ENCODE measurements around the gene MGAT5.

MGAT5 gene

DNA sequence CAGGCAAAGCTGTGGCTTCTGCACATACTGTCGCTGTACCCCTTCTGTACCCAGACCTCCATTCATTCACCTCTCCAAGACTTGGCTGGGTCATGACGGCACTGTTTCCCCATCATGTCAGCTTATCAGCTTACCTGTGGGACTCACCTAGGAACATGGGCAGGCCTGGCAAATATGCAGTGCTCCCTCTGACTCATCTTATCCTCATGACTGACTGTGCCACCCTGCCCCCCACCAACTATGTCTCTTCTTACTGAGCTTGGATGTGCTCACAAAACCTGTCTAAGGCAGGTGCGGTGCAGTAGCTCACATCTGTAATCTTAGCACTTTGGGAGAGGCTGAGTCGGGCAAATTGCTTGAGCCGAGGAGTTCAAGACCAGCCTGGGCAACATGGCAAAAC is 152.4 kb downstream of the MGAT5 start:
- no peak overlapping the region for H3K27ac ChIP-seq
- TF ChIP-seq, protein P1, sequence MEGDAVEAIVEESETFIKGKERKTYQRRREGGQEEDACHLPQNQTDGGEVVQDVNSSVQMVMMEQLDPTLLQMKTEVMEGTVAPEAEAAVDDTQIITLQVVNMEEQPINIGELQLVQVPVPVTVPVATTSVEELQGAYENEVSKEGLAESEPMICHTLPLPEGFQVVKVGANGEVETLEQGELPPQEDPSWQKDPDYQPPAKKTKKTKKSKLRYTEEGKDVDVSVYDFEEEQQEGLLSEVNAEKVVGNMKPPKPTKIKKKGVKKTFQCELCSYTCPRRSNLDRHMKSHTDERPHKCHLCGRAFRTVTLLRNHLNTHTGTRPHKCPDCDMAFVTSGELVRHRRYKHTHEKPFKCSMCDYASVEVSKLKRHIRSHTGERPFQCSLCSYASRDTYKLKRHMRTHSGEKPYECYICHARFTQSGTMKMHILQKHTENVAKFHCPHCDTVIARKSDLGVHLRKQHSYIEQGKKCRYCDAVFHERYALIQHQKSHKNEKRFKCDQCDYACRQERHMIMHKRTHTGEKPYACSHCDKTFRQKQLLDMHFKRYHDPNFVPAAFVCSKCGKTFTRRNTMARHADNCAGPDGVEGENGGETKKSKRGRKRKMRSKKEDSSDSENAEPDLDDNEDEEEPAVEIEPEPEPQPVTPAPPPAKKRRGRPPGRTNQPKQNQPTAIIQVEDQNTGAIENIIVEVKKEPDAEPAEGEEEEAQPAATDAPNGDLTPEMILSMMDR (conservative IDR thresholded peaks at IDR 0.05), result no peak
- TF ChIP-seq ZFX (IDR thresholded peaks at IDR 0.05), result no peak

GRCh38 chr2:134406736-134407135 is 152.9 kb downstream of the MGAT5 start:
- no peak overlapping the region for H3K27ac ChIP-seq
- no peak for TF ChIP-seq ZFX (IDR thresholded peaks at IDR 0.05)
- TF ChIP-seq, protein P1 (conservative IDR thresholded peaks at IDR 0.05), result no peak

DNA sequence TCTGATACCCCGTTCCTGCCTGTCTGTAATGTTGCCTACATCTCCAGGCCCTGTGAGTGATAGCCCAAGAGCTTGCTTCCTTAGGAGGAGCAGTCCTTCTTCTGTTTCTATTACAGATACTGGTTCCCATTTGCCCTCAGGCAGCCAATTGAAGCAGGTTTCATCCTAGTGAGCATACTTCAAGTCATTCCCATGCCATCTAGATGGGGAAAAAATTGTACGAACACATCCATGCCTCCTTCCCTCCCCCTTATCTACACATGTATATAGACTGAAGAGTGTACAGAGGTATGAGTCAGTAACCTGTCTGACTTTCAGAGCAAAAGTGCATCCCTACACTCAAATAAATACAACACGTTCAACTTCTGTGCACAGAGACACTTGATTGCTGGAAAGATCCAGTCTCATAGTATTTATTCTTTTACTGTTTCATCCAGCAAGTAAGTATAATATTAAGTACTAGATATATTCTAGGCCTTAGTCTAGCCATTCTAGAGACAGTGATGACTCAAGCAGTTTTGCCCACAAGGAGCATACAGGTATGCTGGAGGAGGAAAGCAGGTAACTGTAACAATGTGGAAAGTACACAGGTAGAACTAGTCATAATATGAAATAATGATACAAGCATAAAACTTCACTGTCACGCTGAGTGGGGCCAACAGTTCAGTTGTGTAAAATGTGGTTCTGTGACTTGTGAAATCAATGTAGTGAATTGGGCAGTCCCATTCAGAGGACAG is 153.4 kb downstream of the MGAT5 start:
- TF ChIP-seq, protein P1 (conservative IDR thresholded peaks at IDR 0.05), result no peak
- TF ChIP-seq ZFX (IDR thresholded peaks at IDR 0.05), result no peak
- no peak overlapping the region for H3K27ac ChIP-seq

DNA sequence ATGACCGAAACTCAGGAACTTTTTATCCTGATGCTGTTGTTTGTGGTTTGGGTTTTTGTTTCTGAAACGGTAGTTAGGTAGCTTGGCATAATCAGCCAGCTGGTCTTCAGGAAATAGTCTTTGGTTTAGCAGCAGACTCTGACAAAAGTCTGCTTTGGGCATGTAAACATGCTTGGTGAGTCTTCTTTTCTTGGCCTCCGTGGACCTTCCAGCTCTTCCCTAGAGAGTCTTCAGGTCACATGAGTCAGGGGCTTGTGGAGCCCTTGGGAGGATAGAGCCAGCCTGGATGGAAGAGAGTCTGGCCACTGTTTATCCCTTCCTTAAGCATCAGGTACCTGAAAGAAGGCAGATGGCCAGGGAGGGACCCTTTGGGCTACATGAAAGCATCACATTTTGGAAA is 154.5 kb downstream of the MGAT5 start:
- H3K27ac ChIP-seq, result no peak overlapping the region
- TF ChIP-seq, protein P1 (conservative IDR thresholded peaks at IDR 0.05), result no peak

DNA sequence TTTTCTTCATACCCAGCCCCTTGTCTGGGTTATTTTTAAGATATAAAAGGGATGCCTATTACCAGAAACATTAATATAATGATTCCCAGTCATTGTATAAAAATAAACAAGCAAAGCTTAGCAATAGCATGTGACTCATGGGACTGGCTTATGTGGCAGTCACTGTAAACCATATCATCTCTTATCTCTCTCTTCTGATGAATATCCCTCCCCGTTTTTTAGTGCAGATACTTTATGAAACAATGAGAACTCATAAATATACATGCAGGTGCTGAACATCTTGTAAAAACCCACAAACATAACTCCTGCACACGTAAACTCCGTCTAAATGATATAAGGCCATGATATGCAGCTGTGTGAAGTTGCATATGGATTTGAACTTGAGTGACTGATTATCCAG is 154.9 kb downstream of the MGAT5 start:
- TF ChIP-seq, protein P1 (conservative IDR thresholded peaks at IDR 0.05), result no peak
- TF ChIP-seq ZFX (IDR thresholded peaks at IDR 0.05), result no peak
- no peak overlapping the region for H3K27ac ChIP-seq

- no peak overlapping the region for H3K27ac ChIP-seq
- TF ChIP-seq ZFX (IDR thresholded peaks at IDR 0.05), result no peak
- TF ChIP-seq, protein P1 (conservative IDR thresholded peaks at IDR 0.05), result no peak
Measured at GRCh38 chr2:134410006-134410405, 156.1 kb downstream of the MGAT5 start.

DNA sequence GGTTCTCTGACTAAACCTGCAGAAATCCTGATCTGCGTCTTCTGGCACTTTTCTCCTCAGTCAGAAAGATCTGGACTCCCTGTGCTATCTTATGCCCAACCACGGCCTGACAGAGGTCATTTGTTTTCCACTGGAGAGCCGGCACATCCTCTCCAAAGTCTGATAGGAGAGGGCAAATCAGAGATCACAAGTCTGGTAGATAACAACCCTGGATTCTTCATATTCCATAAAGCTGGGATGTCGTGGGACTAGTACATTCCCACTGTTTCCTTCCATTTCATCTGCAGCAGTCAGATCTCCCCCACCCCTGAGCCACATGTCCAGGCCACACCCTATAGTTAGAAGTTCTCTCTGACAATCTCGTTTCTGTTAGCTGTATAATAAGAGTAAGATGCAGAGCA is 157.0 kb downstream of the MGAT5 start:
- H3K27ac ChIP-seq, result no peak overlapping the region
- TF ChIP-seq, protein P1 (conservative IDR thresholded peaks at IDR 0.05), result no peak
- TF ChIP-seq ZFX (IDR thresholded peaks at IDR 0.05), result no peak
